Neural progenitor cell (in vitro differentiated cells): ENCODE results near the gene PNKP. TPM values are rescaled to one million over a fixed set of nuclear protein-coding genes. Genes with fewer than 3 reads are reported as not detected.

Source experiments
- DNase-seq: peaks from one replicate; pipeline ENCODE4 v3.0.0-alpha.2; 2016; ENCODE audit warnings: low spot score
- H2AFZ ChIP-seq: fragments of 200-600 bp; sonication (generic); replicated peaks from 2 replicates; pipeline ENCODE4 v1.6.1; 2016; ENCODE audit warnings: antibody characterized with exemption
- H3F3A ChIP-seq: fragments of 200-600 bp; sonication (generic); 2 replicates; pipeline ENCODE4 v1.6.1; 2016; ENCODE audit warnings: antibody characterized with exemption, low read depth
- H3K27ac ChIP-seq: fragments of 200-600 bp; sonication (generic); 2 replicates; pipeline ENCODE4 v1.5.1; 2016; ENCODE audit warnings: mild to moderate bottlenecking
- H3K27me3 ChIP-seq: fragments of 200-600 bp; sonication (generic); 2 replicates; pipeline ENCODE4 v1.6.1; 2016; ENCODE audit warnings: mild to moderate bottlenecking, moderate library complexity
- H3K36me3 ChIP-seq: fragments of 200-600 bp; sonication (generic); 2 replicates; pipeline ENCODE4 v1.5.1; 2016
- H3K4me1 ChIP-seq: fragments of 200-600 bp; sonication (generic); 2 replicates; pipeline ENCODE4 v1.6.1; 2016; ENCODE audit warnings: mixed run types
- H3K4me2 ChIP-seq: fragments of 200-600 bp; sonication (generic); 2 replicates; pipeline ENCODE4 v1.6.1; 2016
- H3K4me3 ChIP-seq: fragments of 200-600 bp; sonication (generic); 2 replicates; pipeline ENCODE4 v1.5.1; 2016
- H3K79me2 ChIP-seq: fragments of 200-600 bp; sonication (generic); 2 replicates; pipeline ENCODE4 v1.6.1; 2016; ENCODE audit warnings: low read depth
- H3K9ac ChIP-seq: fragments of 200-600 bp; sonication (generic); 2 replicates; pipeline ENCODE4 v1.6.1; 2016
- H3K9me3 ChIP-seq: fragments of 200-600 bp; sonication (generic); 2 replicates; pipeline ENCODE4 v1.5.1; 2016; ENCODE audit warnings: low read depth
- H4K20me1 ChIP-seq: fragments of 200-600 bp; sonication (generic); 2 replicates; pipeline ENCODE4 v1.6.1; 2016; ENCODE audit warnings: low read depth
- H3K27ac Mint-ChIP-seq: 3 replicates; pipeline ENCODE4 v1.8.0; 2021; ENCODE audit warnings: mixed read lengths
- H3K27me3 Mint-ChIP-seq: 2 replicates; pipeline ENCODE4 v1.8.0; 2022; ENCODE audit warnings: low read depth, mild to moderate bottlenecking, inconsistent platforms, moderate library complexity, mixed read lengths; ENCODE audit not compliant: insufficient read depth
- H3K36me3 Mint-ChIP-seq: 3 replicates; pipeline ENCODE4 v1.8.0; 2021; ENCODE audit warnings: mixed read lengths
- H3K4me1 Mint-ChIP-seq: 3 replicates; pipeline ENCODE4 v1.8.0; 2021; ENCODE audit warnings: mixed read lengths
- H3K4me3 Mint-ChIP-seq: 3 replicates; pipeline ENCODE4 v1.8.0; 2021; ENCODE audit warnings: mild to moderate bottlenecking, moderate library complexity, mixed read lengths
- H3K9me3 Mint-ChIP-seq: 3 replicates; pipeline ENCODE4 v1.8.0; 2020; ENCODE audit warnings: mixed read lengths
- CTCF ChIP-seq: fragments of 200-600 bp; sonication (generic); IDR thresholded peaks from 2 replicates; pipeline ENCODE4 v1.5.1; 2017; ENCODE audit warnings: antibody characterized with exemption, mild to moderate bottlenecking
- EZH2 ChIP-seq: fragments of 200-600 bp; sonication (generic); IDR thresholded peaks from 2 replicates; pipeline ENCODE4 v1.6.1; 2017; ENCODE audit warnings: antibody characterized with exemption, mild to moderate bottlenecking, moderate library complexity
- EZH2phosphoT487 ChIP-seq: fragments of 200-600 bp; sonication (generic); IDR thresholded peaks from 2 replicates; pipeline ENCODE4 v1.6.1; 2017; ENCODE audit warnings: antibody characterized with exemption
- total RNA-seq: library from RNA; depleted of rRNA; stranded (reverse); fragments of >200 nt; gene quantifications from 2 replicates; pipeline ENCODE4 v1.2.3, GENCODE V29; 2015; ENCODE audit warnings: low replicate concordance

PNKP gene
- total RNA-seq, 1 donor from 2014 or later, result 41.1 TPM

GRCh38 chr19:49878744-49879070 lies 11.3 kb upstream of the PNKP start:
- peaks cover 18% of the 10 kb centered on the region for H4K20me1 ChIP-seq
- H3K4me1 Mint-ChIP-seq, result peaks cover 20% of the 10 kb centered on the region
- H3K79me2 ChIP-seq, result peaks cover 30% of the 10 kb centered on the region
- TF ChIP-seq EZH2phosphoT487 (no peak), CTCF (no peak), EZH2 (no peak)
- H3K27me3 Mint-ChIP-seq, result peaks cover 2% of the 10 kb centered on the region
- H3K4me1 ChIP-seq, result peaks cover 10% of the 10 kb centered on the region
- H3K4me2 ChIP-seq, result peak overlapping the region; percentile 76
- no peak overlapping the region for H3K27ac ChIP-seq
- H3K4me3 ChIP-seq, result peak overlapping the region; percentile 88
- H3K36me3 ChIP-seq, result peaks cover 4% of the 10 kb centered on the region
- H3K36me3 Mint-ChIP-seq, result peaks cover 23% of the 10 kb centered on the region
- H3K27me3 ChIP-seq, result no peaks in the 10 kb centered on the region
- H3K9ac ChIP-seq, result no peak overlapping the region
- H3F3A ChIP-seq, result peaks cover 6% of the 10 kb centered on the region
- H3K9me3 Mint-ChIP-seq, result no peaks in the 10 kb centered on the region
- H2AFZ ChIP-seq, result no peak overlapping the region
- no peak overlapping the region for H3K27ac Mint-ChIP-seq
- H3K9me3 ChIP-seq, result no peaks in the 10 kb centered on the region
- no peak for DNase-seq
- no peak overlapping the region for H3K4me3 Mint-ChIP-seq

GRCh38 chr19:49877879-49878743 lies 10.7 kb upstream of the PNKP start:
- Histone ChIP-seq H3F3A (peaks cover 6% of the 10 kb centered on the region), H4K20me1 (peaks cover 18% of the 10 kb centered on the region), H3K4me1 (peaks cover 10% of the 10 kb centered on the region), H3K9me3 (no peaks in the 10 kb centered on the region), H3K9ac (peak overlapping the region; percentile 29), H3K36me3 (peaks cover 3% of the 10 kb centered on the region), H3K79me2 (peaks cover 30% of the 10 kb centered on the region), H3K4me3 (peak overlapping the region; percentile 88), H2AFZ (peak overlapping the region; percentile 48), H3K27ac (peak overlapping the region; percentile 87), H3K4me2 (peak overlapping the region; percentile 76), H3K27me3 (no peaks in the 10 kb centered on the region)
- Mint-ChIP-seq H3K4me3 (no peak overlapping the region), H3K27me3 (peaks cover 2% of the 10 kb centered on the region), H3K4me1 (peaks cover 20% of the 10 kb centered on the region), H3K36me3 (peaks cover 17% of the 10 kb centered on the region), H3K27ac (peak overlapping the region; percentile 82), H3K9me3 (no peaks in the 10 kb centered on the region)
- TF ChIP-seq CTCF, result no peak
- no peak for TF ChIP-seq EZH2
- TF ChIP-seq EZH2phosphoT487, result no peak
- DNase-seq, result peak; percentile 99

- Histone ChIP-seq H3K36me3 (no peaks in the 10 kb centered on the region), H3K4me2 (peak within 1 kb of the TSS; percentile 83), H4K20me1 (peaks cover 18% of the 10 kb centered on the region), H2AFZ (peak within 1 kb of the TSS; percentile 83), H3K9me3 (no peaks in the 10 kb centered on the region), H3K4me3 (peak within 1 kb of the TSS; percentile 88), H3K9ac (peak within 1 kb of the TSS; percentile 78), H3K27me3 (no peaks in the 10 kb centered on the region), H3K79me2 (peaks cover 30% of the 10 kb centered on the region), H3F3A (peaks cover 6% of the 10 kb centered on the region), H3K4me1 (peaks cover 10% of the 10 kb centered on the region), H3K27ac (peak within 1 kb of the TSS; percentile 91)
- peak; percentile 100 for DNase-seq
- TF ChIP-seq CTCF, result no peak
- TF ChIP-seq EZH2, result no peak
- TF ChIP-seq EZH2phosphoT487, result no peak
- no peaks in the 10 kb centered on the region for H3K9me3 Mint-ChIP-seq
- H3K4me3 Mint-ChIP-seq, result no peak within 1 kb of the TSS
- H3K4me1 Mint-ChIP-seq, result peaks cover 20% of the 10 kb centered on the region
- peaks cover 14% of the 10 kb centered on the region for H3K36me3 Mint-ChIP-seq
- H3K27me3 Mint-ChIP-seq, result peaks cover 2% of the 10 kb centered on the region
- H3K27ac Mint-ChIP-seq, result peak within 1 kb of the TSS; percentile 82
Measured at GRCh38 chr19:49877020-49877878, 9.9 kb upstream of the PNKP start, which contains the start of the genes AKT1S1 and TBC1D17. TSS of gene AKT1S1 (minus strand) at chr19:49877355. CDS start at chr19:49873295, 4,060 bp downstream. TSS of gene TBC1D17 (plus strand) at chr19:49877702. CDS start at chr19:49877724, 22 bp downstream.
